Measurements from ENCODE around the gene LRP5.

The LRP5 gene

DNA sequence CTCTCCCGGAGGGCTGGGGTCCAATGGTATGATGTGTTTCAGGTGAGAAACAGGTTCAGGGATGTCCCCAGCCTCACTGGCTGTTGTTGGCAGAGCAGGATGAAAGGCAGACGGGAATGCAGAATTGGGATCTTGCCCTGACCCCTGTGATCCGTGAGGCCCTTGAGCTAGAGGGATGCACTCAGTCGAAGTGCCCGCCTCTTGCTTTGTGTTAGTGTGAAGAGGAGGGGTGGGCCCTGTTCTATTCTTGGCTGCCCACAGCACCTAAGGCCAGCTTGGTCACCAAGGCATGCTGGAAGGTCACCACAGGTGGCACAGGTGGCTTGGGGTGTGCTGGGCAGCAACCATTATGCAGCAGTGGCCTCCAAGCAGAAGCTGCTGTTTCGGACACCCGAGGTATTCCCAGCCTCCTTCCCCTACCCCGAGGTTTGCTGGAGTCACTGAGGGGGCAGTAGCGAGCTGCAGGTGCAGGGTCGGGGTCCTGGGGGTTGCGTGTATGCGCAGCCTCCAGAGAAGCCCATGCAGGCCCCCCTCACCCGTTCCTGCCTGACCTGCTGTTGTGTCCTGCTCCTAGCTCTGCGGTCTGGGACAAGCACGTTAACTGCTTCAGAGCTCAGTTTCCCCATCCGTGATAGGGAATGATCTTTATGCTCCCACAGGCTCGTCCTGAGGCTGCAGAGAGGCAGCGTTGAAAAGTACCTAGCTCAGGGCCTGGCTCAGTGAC lies 13.0 kb downstream of the LRP5 start:
- no peak for TF ChIP-seq ZNF274 (IDR thresholded peaks at IDR 0.05; ENCODE audit: low read depth, low read length)
- H3K4me3 ChIP-seq (ENCODE audit: low read length) = no peak overlapping the region

DNA sequence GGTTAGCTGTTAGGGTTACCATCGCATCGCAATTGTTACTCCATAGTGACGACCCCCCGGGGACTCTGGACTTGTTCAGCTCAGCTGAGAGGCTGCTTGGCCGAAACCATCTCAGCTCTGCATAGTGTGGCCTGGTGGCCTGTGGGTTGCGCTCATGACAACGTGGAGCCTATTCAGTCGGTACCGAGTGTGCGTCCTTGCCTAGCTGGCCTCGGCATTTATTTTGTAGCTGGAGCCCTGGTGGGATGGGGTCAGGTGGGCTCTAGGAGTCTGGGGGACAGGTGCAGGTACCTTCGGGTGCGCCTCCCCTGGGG lies 13.5 kb downstream of the LRP5 start:
- no peak for TF ChIP-seq ZNF274 (IDR thresholded peaks at IDR 0.05; ENCODE audit: low read depth, low read length)
- H3K4me3 ChIP-seq (ENCODE audit: low read length) = no peak overlapping the region

GRCh38 chr11:68326334-68327215 lies 14.2 kb downstream of the LRP5 start:
- no peak overlapping the region for H3K4me3 ChIP-seq (ENCODE audit: low read length)
- TF ChIP-seq ZNF274 (IDR thresholded peaks at IDR 0.05; ENCODE audit: low read depth, low read length) = no peak

- no peak overlapping the region for H3K4me3 ChIP-seq (ENCODE audit: low read length)
- TF ChIP-seq ZNF274 (IDR thresholded peaks at IDR 0.05; ENCODE audit: low read depth, low read length) = no peak
Observed at GRCh38 chr11:68327586-68328370, 15.4 kb downstream of the LRP5 start.

- H3K4me3 ChIP-seq (ENCODE audit: low read length) = no peak overlapping the region
- no peak for TF ChIP-seq ZNF274 (IDR thresholded peaks at IDR 0.05; ENCODE audit: low read depth, low read length)
Observed at GRCh38 chr11:68328374-68329091, 16.1 kb downstream of the LRP5 start.

- TF ChIP-seq ZNF274 (IDR thresholded peaks at IDR 0.05; ENCODE audit: low read depth, low read length) = no peak
- H3K4me3 ChIP-seq (ENCODE audit: low read length) = no peak overlapping the region
Observed at GRCh38 chr11:68329536-68329935, 17.1 kb downstream of the LRP5 start.

DNA sequence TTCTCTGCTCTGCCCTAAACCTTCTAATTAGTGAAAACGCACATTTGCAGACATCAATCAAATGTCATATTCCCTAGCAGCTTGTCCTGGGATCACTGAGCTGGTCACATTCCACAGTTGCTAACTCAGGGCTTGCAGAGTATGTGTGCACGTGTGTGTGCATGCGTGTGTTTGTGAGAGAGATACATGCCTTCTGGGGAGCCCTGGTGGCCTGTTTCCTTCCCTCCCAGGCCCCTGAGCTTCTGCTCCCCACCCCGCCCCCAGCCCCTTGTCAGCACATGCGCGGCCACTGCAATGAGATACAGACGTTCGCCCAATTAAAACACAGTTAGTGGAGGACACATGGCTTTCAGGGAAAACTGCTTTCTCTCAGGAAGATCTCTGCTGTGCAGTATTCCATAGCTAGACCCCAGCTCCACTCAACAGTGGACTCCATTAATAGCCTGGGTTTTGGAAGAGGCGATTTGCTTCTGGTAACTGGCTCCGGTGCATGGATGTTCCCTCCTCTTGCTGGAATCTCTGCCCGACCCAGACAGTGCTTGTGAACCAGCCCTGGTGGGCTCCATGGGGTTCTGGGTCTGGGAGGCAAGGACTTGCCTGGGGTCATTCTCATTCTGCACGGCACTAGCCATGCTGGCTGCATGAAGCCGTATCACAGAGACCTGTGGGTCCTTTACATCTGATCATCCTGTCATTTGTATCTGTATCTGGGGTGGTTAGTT lies 17.7 kb downstream of the LRP5 start:
- no peak overlapping the region for H3K4me3 ChIP-seq (ENCODE audit: low read length)

DNA sequence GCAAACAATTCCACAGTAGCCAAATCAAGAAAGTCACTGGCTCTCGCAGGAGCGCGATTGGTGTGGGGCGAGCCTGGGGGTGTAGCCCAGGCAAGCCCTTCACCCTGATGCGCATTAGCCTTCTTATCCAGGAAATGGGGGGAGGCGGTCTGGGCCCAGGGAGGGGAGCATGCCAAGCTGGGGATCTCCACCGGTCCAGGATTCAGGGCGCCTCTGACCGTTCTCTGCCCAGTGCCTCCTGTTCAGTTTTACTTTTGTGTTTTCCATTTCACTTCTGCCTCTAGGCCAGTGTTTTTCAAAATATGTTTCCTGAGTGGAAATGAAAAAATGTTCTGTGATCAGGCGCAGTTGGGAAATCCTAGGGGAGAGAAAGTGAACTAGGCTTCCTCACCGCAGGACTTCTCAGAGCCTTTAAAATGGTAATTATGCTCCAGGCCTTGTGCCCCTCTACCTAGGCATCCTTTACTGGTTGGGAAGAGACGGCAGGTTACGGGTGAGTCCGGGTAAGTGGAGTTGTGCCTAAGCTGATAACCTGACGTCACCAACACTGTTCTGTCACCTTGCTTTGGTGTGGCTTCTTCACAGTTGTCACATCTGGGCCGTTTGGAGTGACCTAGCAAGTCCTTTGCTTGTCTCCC lies 18.4 kb downstream of the LRP5 start:
- TF ChIP-seq ZNF274 (IDR thresholded peaks at IDR 0.05; ENCODE audit: low read depth, low read length) = no peak
- H3K4me3 ChIP-seq (ENCODE audit: low read length) = no peak overlapping the region

More for the DNA sequence above, 17.7 kb downstream of the LRP5 start:
- no peak for TF ChIP-seq ZNF274 (IDR thresholded peaks at IDR 0.05; ENCODE audit: low read depth, low read length)

DNA sequence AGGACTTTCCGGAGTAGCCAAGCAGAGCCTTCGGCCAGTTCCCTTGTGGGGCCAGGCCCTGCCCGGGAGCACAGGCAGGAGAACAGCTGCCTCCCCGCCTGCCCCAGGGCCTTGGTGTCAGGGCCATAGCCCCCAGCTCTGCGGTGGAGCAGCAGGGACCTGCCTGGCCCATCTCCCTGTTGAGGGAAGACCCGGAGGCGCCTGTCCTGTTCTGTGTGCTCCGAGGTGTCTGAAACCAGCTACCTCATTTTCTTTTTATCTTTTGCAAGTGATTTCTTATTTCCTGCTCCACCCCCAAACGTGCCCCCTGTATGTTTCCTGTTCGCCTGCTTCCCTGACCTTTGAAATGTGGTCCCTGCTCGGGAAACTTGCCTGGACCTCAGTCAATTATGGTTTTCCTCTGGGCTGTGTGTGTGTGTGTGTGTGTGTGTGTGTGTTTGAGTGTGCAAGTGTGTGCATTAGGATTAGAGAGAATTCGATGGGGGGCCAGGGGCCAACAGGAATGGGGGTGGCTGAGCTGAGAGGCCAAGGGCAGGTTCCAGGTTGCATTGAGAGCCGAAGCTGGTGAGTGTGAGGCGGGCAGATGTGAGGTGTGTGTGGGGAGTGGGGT lies 19.1 kb downstream of the LRP5 start:
- H3K4me3 ChIP-seq (ENCODE audit: low read length) = no peak overlapping the region
- TF ChIP-seq ZNF274 (IDR thresholded peaks at IDR 0.05; ENCODE audit: low read depth, low read length) = no peak

DNA sequence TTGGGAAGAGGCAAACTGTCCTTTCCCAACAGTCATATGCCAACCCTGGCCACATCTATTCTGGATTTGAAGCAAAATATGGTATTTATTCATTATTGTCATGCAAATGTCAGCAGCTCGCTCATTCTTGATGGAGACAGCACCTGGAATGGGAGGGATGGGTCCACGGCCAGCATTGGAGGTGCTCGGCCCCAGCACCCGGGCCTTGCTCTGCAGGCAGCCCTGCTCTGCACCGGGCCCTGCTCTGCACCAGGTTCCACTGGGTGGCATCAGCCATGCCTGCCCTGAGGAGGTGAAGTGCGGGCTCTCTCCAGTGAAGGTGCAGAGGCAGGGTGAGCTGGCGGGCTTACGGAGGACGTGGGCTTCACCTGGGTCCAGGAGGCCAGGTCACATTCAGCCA lies 19.8 kb downstream of the LRP5 start:
- no peak for TF ChIP-seq ZNF274 (IDR thresholded peaks at IDR 0.05; ENCODE audit: low read depth, low read length)

DNA sequence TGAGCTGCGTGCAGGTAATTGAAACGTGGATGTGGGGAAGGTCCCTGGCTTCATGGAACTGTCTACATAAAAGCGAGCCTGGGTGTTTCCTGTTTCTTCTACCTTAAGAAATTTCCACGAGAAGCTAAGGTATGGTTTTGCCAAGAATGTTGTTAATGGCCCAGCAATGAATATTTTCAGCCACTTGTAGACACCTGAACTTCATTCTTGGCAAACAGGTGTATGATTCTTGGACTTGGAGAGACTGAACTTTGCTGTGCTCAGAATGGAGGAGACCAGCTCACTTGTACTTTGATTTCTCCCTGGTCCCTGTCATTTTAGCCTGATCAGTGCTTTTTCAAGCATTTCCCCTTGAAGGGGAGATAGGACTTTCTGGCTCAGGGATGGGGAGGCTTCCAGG lies 20.8 kb downstream of the LRP5 start:
- no peak for TF ChIP-seq ZNF274 (IDR thresholded peaks at IDR 0.05; ENCODE audit: low read depth, low read length)
- H3K4me3 ChIP-seq (ENCODE audit: low read length) = no peak overlapping the region

More for the DNA sequence above, 19.8 kb downstream of the LRP5 start:
- H3K4me3 ChIP-seq (ENCODE audit: low read length) = no peak overlapping the region

DNA sequence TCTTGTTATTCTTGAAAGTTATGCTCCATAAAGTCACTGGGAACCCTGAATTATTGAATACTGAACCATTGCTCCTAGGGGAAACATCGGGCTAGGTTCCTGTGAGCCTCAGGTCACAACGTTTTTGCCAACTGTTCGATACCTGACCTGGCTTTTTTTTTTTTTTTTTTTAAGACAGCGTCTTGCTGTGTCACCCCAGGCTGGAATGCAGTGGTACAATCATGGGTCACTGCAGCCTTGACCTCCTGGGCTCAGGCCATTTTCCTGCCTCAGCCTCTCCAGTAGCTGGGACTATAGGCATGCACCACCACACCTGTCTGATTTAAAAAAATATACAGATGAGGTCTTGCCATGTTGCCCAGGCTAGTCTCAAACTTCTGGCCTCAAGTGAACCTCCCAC lies 22.5 kb downstream of the LRP5 start:
- no peak for TF ChIP-seq ZNF274 (IDR thresholded peaks at IDR 0.05; ENCODE audit: low read depth, low read length)
- H3K4me3 ChIP-seq (ENCODE audit: low read length) = no peak overlapping the region
